ACHN (cell line): Measurements from ENCODE around the gene NELFCD.

Source experiments
- DNase-seq: peaks from one replicate; pipeline ENCODE4 v3.0.0-alpha.2; 2015
- in situ Hi-C: cut with HindIII; loops from 2 replicates; pipeline ENCODE4 v1.10.0; 2017; ENCODE audit warnings: low sequenced_read_pairs, low pct_ligation_motif_present, low pct_unique_long_range_greater_than_20kb

Gene NELFCD

GRCh38 chr20:58990651-58991445 is 9.8 kb downstream of the NELFCD start:
- DNase-seq = no peak
- in situ Hi-C loops = no loop called here

GRCh38 chr20:58991715-58992114 is 10.7 kb downstream of the NELFCD start:
- no peak for DNase-seq
- in situ Hi-C loops = no loop called here

- no peak for DNase-seq
- in situ Hi-C loops = no loop called here
Observed at GRCh38 chr20:58992911-58993310, 11.9 kb downstream of the NELFCD start.

GRCh38 chr20:58993332-58994248 is 12.5 kb downstream of the NELFCD start:
- DNase-seq = no peak
- in situ Hi-C loops = no loop called here

- in situ Hi-C loops = no loop called here
- DNase-seq = no peak
Observed at GRCh38 chr20:58994390-58995159, 13.5 kb downstream of the NELFCD start.

GRCh38 chr20:58995461-58996225 is 14.6 kb downstream of the NELFCD start:
- peak; percentile 37 for DNase-seq
- in situ Hi-C loops = no loop called here

GRCh38 chr20:58996226-58996611 is 15.2 kb downstream of the NELFCD start:
- in situ Hi-C loops = no loop called here
- DNase-seq = no peak

GRCh38 chr20:58997141-58997770 is 16.2 kb downstream of the NELFCD start:
- in situ Hi-C loops = no loop called here
- DNase-seq = no peak

- in situ Hi-C loops = no loop called here
- no peak for DNase-seq
Observed at GRCh38 chr20:58998656-58999055, 17.6 kb downstream of the NELFCD start.

GRCh38 chr20:59000326-59000725 is 19.3 kb downstream of the NELFCD start:
- in situ Hi-C loops = no loop called here
- DNase-seq = no peak

GRCh38 chr20:59001068-59001448 is 20.0 kb downstream of the NELFCD start:
- no peak for DNase-seq
- in situ Hi-C loops = no loop called here

- in situ Hi-C loops = no loop called here
- no peak for DNase-seq
Observed at GRCh38 chr20:59001449-59002171, 20.6 kb downstream of the NELFCD start.

- DNase-seq = no peak
- in situ Hi-C loops = no loop called here
Observed at GRCh38 chr20:59002388-59002787, 21.3 kb downstream of the NELFCD start.

- DNase-seq = no peak
- in situ Hi-C loops = no loop called here
Observed at GRCh38 chr20:59002874-59003399, 21.9 kb downstream of the NELFCD start.

GRCh38 chr20:59003836-59004492 is 22.9 kb downstream of the NELFCD start:
- DNase-seq = no peak
- in situ Hi-C loops = no loop called here

- no peak for DNase-seq
- in situ Hi-C loops = no loop called here
Observed at GRCh38 chr20:59004493-59004762, 23.4 kb downstream of the NELFCD start.
